GM18498 (cell line): ENCODE measurements around the gene ABCA2.
"Not testable (repeated sequence)": the region's sequence is repeated elsewhere in the genome, so short reads cannot be mapped to it uniquely, and the experiment has no call there.

ENCODE experiments used
- ATAC-seq: cut with Tn5 transposase; IDR thresholded peaks from one replicate; pipeline ENCODE4 v1.9.1; 2021; ENCODE audit warnings: mild to moderate bottlenecking, moderate library complexity; ENCODE audit not compliant: unreplicated experiment

ABCA2 gene

DNA sequence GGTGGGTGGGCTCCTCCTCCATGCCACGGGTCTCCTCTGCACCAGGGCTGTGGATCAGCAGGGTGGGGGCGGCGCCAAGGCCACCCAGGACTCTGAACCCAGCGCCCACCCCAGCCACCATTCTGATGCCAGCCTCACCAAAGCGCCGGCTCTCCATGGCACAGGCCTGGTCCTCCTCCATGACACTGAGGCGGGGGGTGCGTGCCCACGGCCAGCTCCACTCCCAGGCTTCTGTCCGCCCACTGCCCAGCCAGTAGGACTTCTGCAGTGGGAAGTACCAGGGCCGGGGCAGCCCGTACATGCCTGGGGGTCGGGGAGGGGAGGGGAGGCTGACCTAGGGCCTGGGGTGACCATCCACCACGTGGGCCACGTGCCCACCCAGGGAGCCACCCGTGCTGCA, 11.6 kb downstream of the ABCA2 start:
- ATAC-seq, result no peak

DNA sequence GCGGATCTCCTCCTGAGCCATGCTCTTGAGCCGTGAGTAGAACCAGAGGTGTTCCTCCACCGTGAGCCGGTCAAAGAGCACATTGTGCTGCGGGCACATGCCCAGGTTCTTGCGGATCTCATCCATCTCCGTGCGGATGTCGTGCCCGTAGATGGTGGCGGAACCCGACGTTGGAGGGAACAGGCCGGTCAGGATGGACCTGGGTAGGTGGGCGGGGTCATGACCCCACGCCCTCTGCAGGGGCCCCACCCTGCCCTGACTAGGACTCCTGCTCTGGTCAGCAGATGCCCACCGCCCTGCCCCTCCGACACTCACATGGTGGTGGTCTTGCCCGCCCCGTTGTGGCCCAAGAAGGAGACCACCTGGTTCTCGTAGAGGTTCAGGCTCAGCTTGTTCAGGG, 12.1 kb downstream of the ABCA2 start:
- ATAC-seq, result no peak

DNA sequence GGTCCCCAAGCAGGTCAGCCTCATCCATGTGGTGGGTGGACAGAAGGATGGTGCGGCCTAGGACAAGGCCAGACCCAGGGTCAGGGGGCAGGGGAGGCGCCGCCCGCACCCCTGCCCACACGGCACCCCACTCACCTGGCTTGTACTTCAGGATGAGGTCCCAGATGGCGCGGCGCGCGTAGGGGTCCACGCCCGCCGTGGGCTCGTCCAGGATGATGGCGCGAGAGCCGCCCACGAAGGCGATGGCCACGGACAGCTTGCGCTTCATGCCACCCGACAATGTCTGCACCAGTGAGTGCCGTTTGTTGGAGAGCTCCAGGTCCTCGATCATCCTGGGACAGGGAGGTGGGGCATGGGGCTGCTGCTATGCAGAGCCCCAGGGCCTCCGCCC, 12.5 kb downstream of the ABCA2 start:
- ATAC-seq, result no peak

DNA sequence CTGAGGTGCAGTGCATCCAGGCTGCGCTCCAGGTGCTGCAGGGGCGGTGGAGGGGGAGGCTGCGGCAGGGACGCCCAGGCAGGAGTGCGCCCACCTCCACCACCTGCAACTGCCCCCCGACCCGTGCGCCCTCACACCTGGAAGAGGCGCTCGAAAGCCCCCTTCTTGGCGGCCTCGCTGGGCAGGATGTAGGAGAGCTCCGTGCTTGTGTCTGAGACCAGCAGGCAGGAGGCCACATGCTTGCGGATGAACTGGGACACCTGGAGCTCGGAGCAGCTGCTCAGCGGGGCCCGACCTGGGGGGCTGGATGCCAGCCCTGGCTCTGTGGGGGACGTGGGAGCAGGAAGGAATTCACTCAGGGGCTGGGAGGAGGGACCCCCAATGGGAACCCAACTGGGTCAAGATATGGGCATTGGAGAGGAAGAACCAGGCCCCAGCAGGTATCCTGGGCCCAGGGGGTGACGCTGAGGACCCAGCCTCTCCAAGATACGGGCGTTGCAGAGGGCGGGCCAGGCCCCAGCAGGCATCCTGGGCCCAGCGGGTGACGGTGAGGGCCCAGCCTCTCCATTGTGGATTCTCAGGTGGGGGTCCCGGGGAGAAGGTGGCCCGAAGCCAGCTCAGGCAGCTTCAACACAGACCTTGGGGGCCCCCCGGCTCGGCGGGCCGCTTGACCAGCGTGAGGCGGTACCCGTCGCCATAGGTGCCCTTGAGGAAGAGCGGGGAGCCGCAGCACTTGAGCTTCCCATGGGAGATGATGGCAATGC, 13.1 kb downstream of the ABCA2 start:
- no peak for ATAC-seq

DNA sequence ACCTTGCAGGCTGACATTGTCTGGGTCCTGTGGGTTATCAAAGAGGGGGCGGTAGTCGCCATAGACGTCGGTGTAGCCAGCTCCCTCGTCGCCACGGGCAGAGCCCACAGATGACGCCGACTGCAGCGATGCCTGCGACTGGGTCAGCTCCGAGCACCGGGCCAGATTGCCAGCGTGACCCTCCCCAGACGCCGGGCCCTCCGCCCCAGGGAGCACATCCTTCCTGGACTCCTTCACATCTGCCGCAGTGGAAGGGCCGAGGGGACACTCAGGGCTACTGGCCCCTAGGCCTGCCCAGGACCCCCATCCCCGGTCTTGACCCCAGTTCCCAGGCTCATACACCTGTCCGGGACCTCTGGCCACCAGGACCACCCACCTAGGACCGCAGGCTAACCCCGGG, 13.9 kb downstream of the ABCA2 start:
- no peak for ATAC-seq

DNA sequence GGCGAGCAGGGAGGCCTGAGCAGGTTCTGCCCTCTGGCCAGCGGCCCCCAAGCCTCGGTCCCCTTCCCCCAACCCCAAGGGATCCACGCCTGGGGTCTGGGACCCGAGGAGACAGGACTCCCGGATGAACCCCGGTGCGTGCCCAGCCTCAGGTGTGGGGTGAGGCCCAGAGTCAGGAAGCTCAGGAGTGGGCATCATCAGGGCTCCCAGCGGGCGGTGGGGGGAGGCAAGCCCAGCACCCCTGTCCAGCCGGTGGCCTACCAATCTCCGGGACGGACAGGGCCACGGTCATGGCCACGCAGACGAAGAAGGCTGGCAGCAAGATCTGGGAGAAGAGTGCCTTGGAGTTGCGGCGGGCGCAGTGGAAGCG, 14.5 kb downstream of the ABCA2 start:
- no peak for ATAC-seq

DNA sequence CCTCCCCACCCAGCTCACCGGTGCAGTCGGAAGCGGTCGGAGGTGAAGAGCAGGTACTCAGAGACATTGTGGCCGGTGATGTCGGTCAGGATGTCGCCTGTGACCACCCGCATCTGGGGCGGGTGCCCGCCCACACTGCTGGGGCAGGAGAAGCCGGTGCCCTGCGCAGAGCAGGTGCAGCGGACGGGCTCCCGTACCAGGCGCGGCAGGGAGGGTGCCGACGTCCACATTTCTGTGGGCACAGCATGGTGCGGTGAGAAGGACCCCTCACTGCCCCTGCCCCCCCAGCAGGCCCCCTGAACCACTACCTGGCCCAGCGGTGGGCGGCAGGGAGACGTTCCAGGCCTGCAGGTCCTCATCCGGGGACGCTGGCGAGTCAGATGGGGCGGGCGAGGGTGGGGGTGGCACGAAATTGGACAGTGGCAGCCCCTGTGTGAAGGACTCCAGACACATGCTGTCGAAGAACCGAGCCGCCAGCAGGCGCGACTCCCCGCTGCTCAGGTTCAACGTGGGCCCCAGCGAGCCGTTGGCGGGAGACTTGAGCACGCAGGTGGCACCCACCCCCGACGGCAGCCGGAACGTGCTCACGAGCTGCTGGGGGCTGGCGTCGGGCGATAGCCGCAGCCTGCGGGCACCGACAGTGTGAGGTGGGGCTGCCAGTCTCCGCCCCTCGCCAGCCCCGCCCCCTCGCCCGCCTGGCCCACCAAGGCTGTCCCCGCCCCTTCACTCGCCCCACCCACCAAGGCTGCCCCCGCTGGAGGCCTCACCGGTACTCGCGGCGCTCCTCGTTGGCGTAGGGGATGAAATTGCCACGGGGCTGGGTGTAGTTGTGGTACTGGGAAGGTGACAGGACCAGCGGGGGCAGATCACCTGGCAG, 15.1 kb downstream of the ABCA2 start:
- no peak for ATAC-seq

DNA sequence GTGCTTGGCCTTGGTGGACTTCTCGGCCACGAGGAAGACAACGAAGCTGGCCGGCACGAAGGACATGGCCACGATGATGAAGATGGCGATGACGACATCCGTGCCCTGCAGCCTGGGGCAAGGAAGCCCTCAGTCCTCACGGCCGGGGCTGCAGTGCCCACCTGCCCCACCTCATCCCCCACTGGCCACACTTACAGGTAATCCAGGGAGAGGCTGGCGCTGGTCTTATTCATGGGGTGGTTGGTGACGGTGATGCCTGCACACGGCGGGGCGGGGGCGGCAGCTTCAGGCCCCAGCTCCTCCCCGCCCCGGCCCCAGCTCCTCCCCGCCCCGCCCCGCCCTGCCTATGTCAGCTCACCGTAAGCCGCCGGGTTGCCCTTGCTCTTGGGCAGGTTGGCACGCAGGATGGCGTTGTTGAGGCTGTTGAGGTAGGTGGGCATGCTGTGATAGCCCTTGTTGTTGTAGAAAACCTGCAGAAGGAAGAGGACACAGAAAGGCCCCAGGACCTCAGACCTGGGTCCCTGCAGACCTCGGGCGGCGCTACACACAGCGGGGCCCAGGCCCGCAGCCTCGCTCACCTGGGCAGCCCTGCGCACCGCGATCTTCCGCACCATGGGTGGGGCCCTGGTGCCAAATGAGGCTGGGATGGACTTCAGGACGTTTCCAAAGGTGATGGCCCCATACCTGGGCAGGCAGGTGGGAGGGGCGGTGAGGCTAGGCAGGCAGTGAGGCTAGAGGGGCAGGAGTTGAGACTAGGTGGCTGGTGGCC, 15.9 kb downstream of the ABCA2 start:
- ATAC-seq, result no peak

DNA sequence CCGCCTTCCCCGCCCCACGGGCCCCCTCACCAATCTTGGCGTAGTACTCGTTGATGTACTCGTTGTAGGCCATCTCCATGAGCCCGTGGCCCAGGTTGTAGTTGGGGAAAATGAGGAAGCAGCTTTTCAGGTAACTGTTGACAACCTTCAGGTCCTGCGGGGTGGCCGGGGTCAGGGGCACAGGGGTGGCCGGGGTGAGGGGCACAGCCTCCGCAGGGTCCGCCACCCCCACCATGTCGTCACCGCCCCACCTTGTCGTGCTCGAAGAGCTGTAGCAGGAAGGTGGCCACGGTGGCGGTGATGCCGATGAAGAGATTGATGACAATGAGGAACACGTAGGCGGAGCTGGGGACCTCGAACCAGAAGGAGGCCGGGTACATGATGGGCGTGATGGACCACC, 16.9 kb downstream of the ABCA2 start:
- ATAC-seq, result no peak

DNA sequence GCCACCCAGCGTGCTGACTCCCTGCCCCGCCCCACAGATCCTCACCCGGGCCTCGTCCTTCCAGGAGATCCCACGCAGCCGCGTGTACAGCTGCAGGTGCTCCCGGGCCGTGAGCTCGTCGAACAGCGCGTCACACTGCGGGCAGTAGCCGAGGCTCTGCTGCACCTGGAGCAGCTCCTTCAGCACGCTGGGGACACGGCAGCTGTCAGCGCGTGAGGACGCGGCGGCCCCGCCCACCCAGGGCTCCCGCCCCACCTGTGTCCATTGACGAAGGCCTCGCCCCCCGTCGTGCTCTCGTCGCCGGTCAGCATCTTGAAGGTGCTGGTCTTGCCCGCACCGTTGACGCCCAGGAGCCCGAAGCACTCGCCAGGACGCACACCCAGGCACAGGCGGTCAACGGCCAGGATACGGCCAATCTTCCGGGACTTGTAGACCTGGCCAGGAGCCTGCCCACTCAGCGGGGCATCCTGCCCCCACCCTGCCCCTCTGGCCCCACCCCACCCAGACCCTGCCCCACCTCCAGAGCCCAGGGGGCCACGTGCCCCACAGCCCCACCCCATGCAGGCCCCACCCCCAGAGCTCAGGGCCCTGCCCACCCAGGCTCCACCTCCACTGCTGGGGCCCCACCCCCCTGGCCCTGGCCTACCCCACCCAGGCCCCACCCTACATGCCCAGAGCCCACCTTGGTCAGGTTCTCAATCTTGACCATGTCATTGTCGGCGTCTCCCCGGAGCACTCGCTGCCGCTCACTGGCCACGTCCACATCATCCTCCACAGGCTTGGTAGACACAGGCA, 17.9 kb downstream of the ABCA2 start:
- ATAC-seq, result no peak

DNA sequence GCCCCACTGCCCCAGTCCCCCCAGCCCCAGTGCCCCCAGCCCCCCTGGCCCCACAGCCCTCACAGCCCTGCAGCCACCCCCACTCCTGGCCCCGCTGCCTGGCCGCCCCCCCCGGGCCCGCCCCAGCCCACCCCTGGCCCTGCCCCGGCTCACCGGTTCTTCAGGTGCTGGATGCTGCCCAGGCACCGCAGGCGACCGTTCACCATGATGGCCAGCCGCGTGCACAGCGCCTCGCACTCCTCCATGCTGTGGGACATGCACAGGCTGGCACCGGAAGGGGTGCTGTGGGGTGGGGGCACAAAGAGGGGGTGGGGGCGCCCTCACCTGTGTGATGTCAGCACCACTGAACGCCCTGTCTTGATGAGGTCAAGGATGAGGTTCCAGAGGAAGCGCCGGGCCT, 18.8 kb downstream of the ABCA2 start:
- ATAC-seq, result no peak

DNA sequence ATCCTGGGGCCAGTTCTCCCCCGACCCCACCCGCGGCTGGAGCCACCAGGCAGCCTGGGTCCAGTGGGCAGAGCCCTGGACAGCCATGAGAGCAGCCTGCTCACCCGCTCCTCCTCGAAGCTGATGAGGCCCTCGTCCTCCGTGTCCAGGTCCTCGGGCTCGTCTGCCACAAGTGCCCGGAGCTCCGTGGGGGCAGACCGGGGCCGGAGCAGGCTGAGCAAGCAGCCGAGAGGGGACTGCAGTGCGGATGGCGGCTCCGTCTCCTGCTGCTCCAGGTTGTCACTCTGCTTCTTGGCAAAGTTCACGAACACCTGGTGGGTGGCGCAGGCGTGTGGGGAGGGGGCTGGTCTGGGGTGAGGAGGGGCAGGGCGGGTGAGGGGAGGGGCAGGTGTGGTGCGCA, 19.7 kb downstream of the ABCA2 start:
- ATAC-seq, result no peak

DNA sequence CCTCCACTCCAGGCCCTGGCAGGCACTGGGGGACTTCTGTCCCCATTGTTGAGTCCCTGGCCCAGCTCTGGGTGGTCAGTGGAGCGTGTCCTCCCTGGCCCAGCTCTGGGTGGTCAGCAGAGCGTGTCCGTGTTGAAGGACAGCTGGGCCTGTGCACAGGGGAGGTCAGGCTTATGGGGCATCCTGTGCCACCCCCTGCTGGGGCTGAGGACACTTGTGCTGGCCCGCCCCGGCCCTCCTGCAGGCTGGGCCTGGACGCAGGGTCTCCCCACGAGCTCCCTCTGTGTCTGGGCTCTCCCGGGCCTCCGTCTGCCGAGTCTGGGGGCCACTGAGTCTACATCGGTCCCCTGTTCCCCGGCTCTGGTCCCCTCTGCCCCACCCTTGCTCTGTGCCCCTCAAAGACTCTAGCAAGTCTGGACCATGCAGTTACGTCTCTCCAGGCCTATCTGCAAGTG, 20.2 kb downstream of the ABCA2 start:
- no peak for ATAC-seq

DNA sequence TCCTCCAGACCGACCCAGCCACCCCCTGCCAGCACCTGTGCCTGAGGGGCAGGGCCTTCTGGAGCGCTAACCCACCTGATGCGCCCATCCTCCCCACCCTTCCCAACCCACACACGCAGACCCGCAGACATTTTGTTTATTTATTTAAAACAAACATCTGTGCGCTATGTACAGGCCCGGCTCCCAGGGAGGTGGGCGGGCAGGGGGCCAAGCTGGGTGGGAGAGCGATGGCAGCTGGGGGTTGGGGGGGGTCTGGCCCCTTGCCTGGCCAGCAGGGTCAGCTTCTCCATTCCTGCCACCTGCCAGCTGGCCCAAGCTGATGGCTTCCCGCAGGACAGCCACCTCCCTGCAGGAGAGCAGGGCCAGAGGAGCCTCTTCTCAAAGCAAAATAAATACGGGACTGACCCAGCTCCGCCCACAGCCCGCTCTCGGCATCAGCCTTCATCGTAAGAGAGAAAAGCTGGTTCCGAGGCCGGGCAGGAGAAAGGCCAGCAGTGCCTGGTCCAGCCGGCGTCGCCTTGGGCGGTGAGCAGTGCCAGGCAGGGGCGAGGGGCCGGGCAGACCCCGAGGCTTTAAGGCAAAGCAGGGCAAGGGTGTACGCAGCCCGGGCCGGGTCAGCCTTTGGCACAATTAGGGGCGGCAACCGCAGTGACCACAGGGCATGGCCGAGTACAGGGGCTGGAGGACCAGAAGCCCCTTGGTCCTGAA, 20.8 kb downstream of the ABCA2 start:
- ATAC-seq, result no peak

DNA sequence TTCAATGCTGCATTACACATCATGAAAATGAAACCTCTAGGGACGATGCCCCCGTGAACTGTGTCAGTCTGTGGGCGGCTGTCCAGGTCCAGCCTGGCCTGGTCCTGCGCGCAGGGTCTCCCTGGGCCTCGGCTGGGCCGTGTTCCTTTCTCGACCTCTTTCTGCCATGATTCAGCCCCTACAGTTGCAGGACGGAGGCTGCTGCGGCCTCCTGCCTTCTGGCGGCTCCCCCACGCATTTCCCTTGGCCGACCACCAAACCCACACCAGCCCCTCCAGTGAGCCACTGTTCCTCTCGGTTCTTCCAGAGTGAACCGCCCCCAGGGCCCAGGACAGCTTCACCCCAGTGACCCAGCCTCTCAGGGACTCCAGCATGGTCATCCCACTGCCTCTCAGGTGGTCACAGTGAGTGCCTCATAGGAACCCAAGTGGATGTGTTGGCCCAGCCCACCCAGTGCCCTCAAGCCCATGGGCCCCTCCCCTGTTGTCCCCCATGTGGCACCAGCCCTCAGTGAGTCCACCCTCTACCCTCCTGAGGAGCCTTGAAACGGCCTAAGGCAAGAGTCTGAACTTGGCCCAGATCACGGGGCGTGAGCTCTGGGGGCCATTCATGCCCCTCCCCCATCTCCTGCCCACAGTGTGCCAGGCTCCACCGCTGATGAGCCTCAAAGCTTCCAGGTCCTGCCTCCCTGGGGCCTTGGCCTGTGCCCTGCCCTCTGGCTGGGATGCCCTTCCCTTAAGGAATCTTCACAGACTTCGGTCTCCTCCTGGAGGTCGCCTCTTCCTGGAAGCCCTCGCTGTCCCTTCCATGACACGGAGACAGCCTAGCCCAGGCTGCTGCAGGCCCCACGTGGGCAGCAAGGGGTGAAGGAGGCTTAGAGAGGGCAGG, 21.7 kb downstream of the ABCA2 start:
- no peak for ATAC-seq

DNA sequence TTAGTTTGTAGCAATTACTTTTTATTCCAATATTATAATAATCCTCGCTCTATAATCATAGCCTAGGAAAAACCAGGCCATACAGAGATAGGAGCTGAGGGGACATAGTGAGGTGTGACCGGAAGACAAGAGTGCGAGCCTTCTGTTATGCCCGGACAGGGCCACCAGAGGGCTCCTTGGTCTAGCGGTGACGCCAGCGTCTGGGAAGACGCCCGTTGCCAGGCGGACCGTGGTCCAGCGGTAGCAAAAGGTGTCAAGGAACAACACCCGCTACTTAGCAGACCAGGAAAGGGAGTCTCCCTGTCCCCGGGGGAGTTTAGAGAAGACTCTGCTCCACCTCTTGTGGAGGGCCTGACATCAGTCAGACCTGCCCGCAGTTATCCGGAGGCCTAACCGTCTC, 23.8 kb downstream of the ABCA2 start:
- not testable (repeated sequence) for ATAC-seq

DNA sequence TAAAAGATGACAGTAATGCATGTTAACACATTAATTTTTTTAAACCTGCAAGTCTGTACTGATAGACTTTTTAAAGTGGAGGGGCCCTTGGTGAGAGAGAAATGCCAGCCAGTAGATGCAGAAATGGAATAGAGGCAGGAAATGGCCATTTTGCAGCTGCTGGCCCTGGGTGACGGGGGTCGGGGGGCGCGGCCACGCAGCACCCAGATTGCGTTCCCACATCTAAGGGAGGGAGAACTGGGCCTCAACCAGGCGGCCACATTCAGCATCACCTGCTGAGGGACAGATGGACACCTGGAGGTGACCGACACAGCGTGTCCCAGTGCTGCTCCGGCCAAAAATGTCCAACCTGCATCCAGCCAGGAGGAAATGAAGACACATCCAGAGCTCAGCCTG, 25.4 kb downstream of the ABCA2 start:
- ATAC-seq, result no peak

DNA sequence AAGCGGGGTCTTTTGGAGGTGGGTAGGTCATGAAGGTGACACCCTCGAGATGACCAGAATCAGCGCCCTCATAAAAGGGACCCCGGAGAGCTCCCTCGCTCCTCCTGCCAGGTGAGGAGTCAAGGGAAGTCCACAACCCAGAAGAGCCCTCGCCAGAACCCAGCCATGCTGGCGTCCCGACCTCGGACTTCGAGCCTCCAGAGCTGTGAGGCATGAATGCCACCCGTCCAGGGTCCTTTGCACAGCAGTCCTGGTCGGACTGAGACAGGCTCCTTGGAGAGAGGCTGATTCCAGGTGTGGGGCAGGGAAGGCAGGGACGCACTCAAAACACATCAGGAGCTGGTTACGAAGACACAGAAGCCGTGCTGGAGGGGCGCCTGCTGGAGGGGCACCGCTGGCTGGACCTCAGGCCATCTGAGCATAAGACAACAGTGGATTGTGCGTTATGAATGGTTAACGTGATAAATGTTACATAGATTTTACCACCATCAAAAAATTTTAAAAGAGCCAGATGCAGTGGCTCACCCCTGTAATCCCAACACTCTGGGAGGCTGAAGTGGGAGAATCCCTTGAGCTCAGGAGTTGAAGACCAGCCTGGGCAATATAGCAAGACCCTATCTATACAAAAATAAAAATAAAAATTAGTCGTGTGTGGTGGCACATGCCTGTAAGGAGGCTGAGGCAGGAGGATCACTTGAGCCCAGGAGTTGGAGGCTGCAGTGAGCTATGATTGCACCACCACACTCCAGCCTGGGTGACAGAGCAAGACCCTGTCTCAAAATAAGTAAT, 26.0 kb downstream of the ABCA2 start:
- no peak for ATAC-seq
